Measurements from ENCODE around the gene TMCC1.
"Not testable (repeated sequence)": the region's sequence is repeated elsewhere in the genome, so short reads cannot be mapped to it uniquely, and the experiment has no call there.

TMCC1 gene

GRCh38 chr3:129769616-129770015, 123.9 kb downstream of the TMCC1 start:
- no peak for DNase-seq

- DNase-seq: no peak
Measured at GRCh38 chr3:129768728-129769127, 124.8 kb downstream of the TMCC1 start.

- no peak for DNase-seq
Measured at GRCh38 chr3:129766135-129766534, 127.4 kb downstream of the TMCC1 start.

GRCh38 chr3:129764090-129764489, 129.4 kb downstream of the TMCC1 start:
- DNase-seq: no peak

- no peak for DNase-seq
Measured at GRCh38 chr3:129758785-129759320, 134.7 kb downstream of the TMCC1 start.

GRCh38 chr3:129758306-129758705, 135.2 kb downstream of the TMCC1 start:
- DNase-seq: no peak

- DNase-seq: no peak
Measured at GRCh38 chr3:129756871-129757270, 136.6 kb downstream of the TMCC1 start.

GRCh38 chr3:129751105-129751504, 142.4 kb downstream of the TMCC1 start:
- not testable (repeated sequence) for DNase-seq

GRCh38 chr3:129749692-129750091, 143.8 kb downstream of the TMCC1 start:
- DNase-seq: peak; percentile 57

GRCh38 chr3:129747992-129748391, 145.5 kb downstream of the TMCC1 start:
- DNase-seq: peak; percentile 57

- DNase-seq: no peak
Measured at GRCh38 chr3:129747136-129747535, 146.4 kb downstream of the TMCC1 start.

- DNase-seq: no peak
Measured at GRCh38 chr3:129746629-129747028, 146.9 kb downstream of the TMCC1 start.

- DNase-seq: no peak
Measured at GRCh38 chr3:129745253-129745652, 148.3 kb downstream of the TMCC1 start.

GRCh38 chr3:129741794-129742193, 151.7 kb downstream of the TMCC1 start:
- no peak for DNase-seq

- no peak for DNase-seq
Measured at GRCh38 chr3:129740090-129740489, 153.4 kb downstream of the TMCC1 start.

- DNase-seq: no peak
Measured at GRCh38 chr3:129739634-129740033, 153.9 kb downstream of the TMCC1 start.

- DNase-seq: no peak
Measured at GRCh38 chr3:129738172-129738571, 155.3 kb downstream of the TMCC1 start.

GRCh38 chr3:129736070-129736469, 157.4 kb downstream of the TMCC1 start:
- no peak for DNase-seq

GRCh38 chr3:129735638-129736037, 157.9 kb downstream of the TMCC1 start:
- no peak for DNase-seq

GRCh38 chr3:129734449-129734848, 159.1 kb downstream of the TMCC1 start:
- DNase-seq: no peak

- DNase-seq: no peak
Measured at GRCh38 chr3:129732200-129732876, 161.2 kb downstream of the TMCC1 start.

- DNase-seq: no peak
Measured at GRCh38 chr3:129727707-129728106, 165.8 kb downstream of the TMCC1 start.

GRCh38 chr3:129723558-129724324, 169.8 kb downstream of the TMCC1 start:
- DNase-seq: no peak

- DNase-seq: no peak
Measured at GRCh38 chr3:129722527-129722926, 171.0 kb downstream of the TMCC1 start.

Data from activated CD4-positive, alpha-beta T cell treated with anti-CD3 and anti-CD28 coated beads, Interleukin-2, Interleukin-6, amounts not matched to agents 100 ng/mL and 50 ng/mL, durations not matched to agents 16 hours and 8 hours (primary cell).